IMR-90 (cell line): ENCODE data around the gene NOP14. TPM values are rescaled to one million over a fixed set of nuclear protein-coding genes. Genes with fewer than 3 reads are reported as not detected.

Source experiments
- ATAC-seq: fragments of 200-7000 bp; cut with Tn5 transposase; 2 replicates; pipeline ENCODE4 v1.9.1; 2020; ENCODE audit warnings: low read depth, mild to moderate bottlenecking, moderate library complexity
- BruUV-seq: library from RNA; stranded (reverse); fragments of 400-500 nt; replicated peaks from 2 replicates; lab custom pipeline; 2021; lab: Mats Ljungman, UMichigan
- CTCF ChIA-PET: fragments of 300-600 bp; formaldehyde crosslinking; extraction: SDS; loops from one replicate; lab custom pipeline; 2021; ENCODE audit warnings: antibody characterized with exemption; lab: Yijun Ruan, JAX
- POLR2A ChIA-PET: fragments of 300-600 bp; sonication (Branson Sonifier 250); formaldehyde crosslinking; loops from one replicate; lab custom pipeline; 2022; ENCODE audit warnings: antibody characterized with exemption; ENCODE audit not compliant: unreplicated experiment; lab: Charles Lee
- DNase-seq: peaks from one replicate; pipeline ENCODE4 v3.0.0; 2013
- H2AFZ ChIP-seq: replicated peaks from 2 replicates; pipeline ENCODE3; 2013; ENCODE audit warnings: low read length, mild to moderate bottlenecking; ENCODE audit not compliant: poor library complexity
- H2AK5ac ChIP-seq: 2 replicates; pipeline ENCODE4 v1.6.1; 2013; ENCODE audit warnings: low read depth, low read length, inconsistent platforms
- H2AK9ac ChIP-seq: replicated peaks from 2 replicates; pipeline ENCODE3; 2013; ENCODE audit warnings: mild to moderate bottlenecking, low read depth, low read length, moderate library complexity; ENCODE audit not compliant: poor library complexity
- H2BK120ac ChIP-seq: 2 replicates; pipeline ENCODE4 v1.6.1; 2013; ENCODE audit warnings: low read depth, low read length, inconsistent platforms
- H2BK15ac ChIP-seq: 3 replicates; pipeline ENCODE4 v1.6.1; 2013; ENCODE audit warnings: low read depth, low read length, inconsistent platforms
- H2BK20ac ChIP-seq: 2 replicates; pipeline ENCODE4 v1.6.1; 2013; ENCODE audit warnings: low read depth, mild to moderate bottlenecking, inconsistent platforms, low read length, moderate library complexity
- H2BK5ac ChIP-seq: 2 replicates; pipeline ENCODE4 v1.6.1; 2013; ENCODE audit warnings: mild to moderate bottlenecking, low read depth, low read length, inconsistent platforms; ENCODE audit not compliant: poor library complexity, severe bottlenecking
- H3K14ac ChIP-seq: replicated peaks from 2 replicates; pipeline ENCODE4 v1.6.1; 2013; ENCODE audit warnings: low read depth, low read length, inconsistent platforms
- H3K18ac ChIP-seq: 2 replicates; pipeline ENCODE4 v1.6.1; 2013; ENCODE audit warnings: low read depth, low read length, control low read depth
- H3K23ac ChIP-seq: 2 replicates; pipeline ENCODE4 v1.6.1; 2013; ENCODE audit warnings: low read depth, low read length, inconsistent platforms
- H3K27ac ChIP-seq: 2 replicates; pipeline ENCODE4 v1.5.1; 2013; ENCODE audit warnings: mild to moderate bottlenecking, control low read depth, low read length; ENCODE audit not compliant: insufficient read depth
- H3K27me3 ChIP-seq: 2 replicates; pipeline ENCODE4 v1.6.1; 2013; ENCODE audit warnings: low read length; ENCODE audit not compliant: control insufficient read depth, insufficient read depth
- H3K36me3 ChIP-seq: 2 replicates; pipeline ENCODE4 v1.6.1; 2013; ENCODE audit warnings: low read length, mixed read lengths; ENCODE audit not compliant: control insufficient read depth, insufficient read depth
- H3K4ac ChIP-seq: 2 replicates; pipeline ENCODE4 v1.6.1; 2013; ENCODE audit warnings: low read depth, low read length, inconsistent platforms
- H3K4me1 ChIP-seq: 2 replicates; pipeline ENCODE4 v1.6.1; 2013; ENCODE audit warnings: low read length, mixed read lengths; ENCODE audit not compliant: control insufficient read depth, insufficient read depth
- H3K4me2 ChIP-seq: 2 replicates; pipeline ENCODE4 v1.6.1; 2013; ENCODE audit warnings: low read depth, mild to moderate bottlenecking, control low read depth, low read length, moderate library complexity
- H3K4me3 ChIP-seq: 2 replicates; pipeline ENCODE4 v1.5.1; 2013; ENCODE audit warnings: low read depth, mild to moderate bottlenecking, control low read depth, low read length, moderate library complexity; ENCODE audit not compliant: insufficient read depth
- H3K56ac ChIP-seq: 2 replicates; pipeline ENCODE4 v1.6.1; 2013; ENCODE audit warnings: low read length, inconsistent platforms; ENCODE audit not compliant: insufficient read depth; ENCODE audit errors: extremely low read depth
- H3K79me1 ChIP-seq, 2 experiments: 2 replicates each; pipeline ENCODE4 v1.6.1; 2013; ENCODE audit warnings: low read length in 2 of 2, inconsistent platforms in 1 of 2, low read depth in 1 of 2
- H3K9ac ChIP-seq: 2 replicates; pipeline ENCODE4 v1.6.1; 2013; ENCODE audit warnings: low read depth, low read length, control low read depth
- H3K9me1 ChIP-seq: 2 replicates; pipeline ENCODE4 v1.6.1; 2013; ENCODE audit warnings: low read length, inconsistent platforms; ENCODE audit not compliant: insufficient read depth
- H3K9me3 ChIP-seq: 2 replicates; pipeline ENCODE4 v1.6.1; 2013; ENCODE audit warnings: low read length; ENCODE audit not compliant: control insufficient read depth, insufficient read depth
- H4K20me1 ChIP-seq: 2 replicates; pipeline ENCODE4 v1.6.1; 2013; ENCODE audit warnings: low read length, inconsistent platforms; ENCODE audit not compliant: insufficient read depth
- H4K5ac ChIP-seq: 2 replicates; pipeline ENCODE4 v1.6.1; 2013; ENCODE audit warnings: mild to moderate bottlenecking, low read depth, low read length, control low read depth
- H4K8ac ChIP-seq, 2 experiments: 2 replicates each; pipeline ENCODE4 v1.6.1; 2013; ENCODE audit warnings: low read depth in 2 of 2, low read length in 2 of 2, control low read depth in 1 of 2, inconsistent platforms in 1 of 2
- H4K91ac ChIP-seq: 2 replicates; pipeline ENCODE4 v1.6.1; 2013; ENCODE audit warnings: low read depth, low read length, inconsistent platforms; ENCODE audit not compliant: insufficient read depth
- CEBPB ChIP-seq: IDR thresholded peaks from 2 replicates; pipeline ENCODE4 v1.6.1; 2012; ENCODE audit warnings: low read depth, low read length, improper control_type of control experiment
- CHD1 ChIP-seq: IDR thresholded peaks from 2 replicates; pipeline ENCODE4 v1.6.1; 2012; ENCODE audit warnings: low read depth, low read length, improper control_type of control experiment
- ELK1 ChIP-seq: fragments of 150-350 bp; IDR thresholded peaks from 2 replicates; pipeline ENCODE4 v1.6.1; 2016; ENCODE audit warnings: low read depth, mild to moderate bottlenecking, low read length, moderate library complexity, borderline replicate concordance
- MAFK ChIP-seq: IDR thresholded peaks from 2 replicates; pipeline ENCODE4 v1.6.1; 2012; ENCODE audit warnings: low read depth, low read length, improper control_type of control experiment
- MXI1 ChIP-seq: IDR thresholded peaks from 2 replicates; pipeline ENCODE4 v1.6.1; 2012; ENCODE audit warnings: low read depth, mild to moderate bottlenecking, low read length, moderate library complexity, borderline replicate concordance
- RAD21 ChIP-seq: IDR thresholded peaks from 2 replicates; pipeline ENCODE4 v1.6.1; 2012; ENCODE audit warnings: low read length, improper control_type of control experiment
- RFX5 ChIP-seq: IDR thresholded peaks from 2 replicates; pipeline ENCODE4 v1.8.0; 2012; ENCODE audit warnings: low read depth, mild to moderate bottlenecking, low read length, moderate library complexity
- WGBS, 2 experiments: methylation state at CpG; one replicate each; pipeline versions ENCODE4 v1.1.5 to v1.1.7; 2013; ENCODE audit warnings: missing lambda C conversion rate in 2 of 2; ENCODE audit not compliant: insufficient read length in 1 of 2; ENCODE audit errors: extremely low coverage in 2 of 2; 5-methylcytosine and 5-hydroxymethylcytosine counted together
- dilution Hi-C: fragments of 300-500 bp; cut with HindIII; formaldehyde crosslinking; loops from one replicate; pipeline ENCODE4 v1.14.3; 2018; ENCODE audit warnings: low sequenced_read_pairs; ENCODE audit not compliant: unreplicated experiment
- in situ Hi-C: fragments of 300-500 bp; cut with MboI; formaldehyde crosslinking; loops from 3 replicates; pipeline ENCODE4 v1.14.3; 2019; ENCODE audit warnings: low sequenced_read_pairs, inconsistent platforms, mixed read lengths
- intact Hi-C: fragments of 100-400 bp; cut with micrococcal nuclease; formaldehyde crosslinking; loops from 2 replicates; pipeline ENCODE4 v1.10.0; 2022
- polyA plus RNA-seq, 3 experiments: library from polyadenylated mRNA; depleted of rRNA; stranded (reverse); fragments of >200 nt; gene quantifications; 2 replicates each; pipeline ENCODE4 v1.2.3, GENCODE V29; 2012; ENCODE audit warnings: low replicate concordance in 1 of 3
- total RNA-seq: library from RNA; depleted of rRNA; stranded (reverse); fragments of >200 nt; gene quantifications from 2 replicates; pipeline ENCODE4 v1.2.3, GENCODE V29; 2012

Gene NOP14
- total and polyA plus RNA-seq, 2 of the 4 experiments (the other 2 are of a cell fraction): 10.9 to 12.6 TPM

- Histone ChIP-seq H4K5ac (no peak overlapping the region), H2AK9ac (no peak overlapping the region), H3K9me3 (no peaks in the 10 kb centered on the region), H3K14ac (no peak overlapping the region), H3K4me3 (no peak overlapping the region), H3K23ac (no peak overlapping the region), H3K9ac (no peak overlapping the region), H2AFZ (no peak overlapping the region), H3K56ac (no peak overlapping the region), H3K36me3 (peaks cover 65% of the 10 kb centered on the region), H3K4ac (no peak overlapping the region), H3K79me1 (peaks cover 28 to 65% of the 10 kb centered on the region in 2 experiments), H3K27ac (no peak overlapping the region), H3K9me1 (peaks cover 17% of the 10 kb centered on the region), H2BK20ac (no peak overlapping the region), H4K8ac (no peak overlapping the region), H3K4me1 (peaks cover 4% of the 10 kb centered on the region), H2BK15ac (no peak overlapping the region), H2BK5ac (no peak overlapping the region), H3K4me2 (no peak overlapping the region), H2BK120ac (no peak overlapping the region), H4K20me1 (peaks cover 22% of the 10 kb centered on the region), H4K91ac (no peak overlapping the region), H3K18ac (no peak overlapping the region), H3K27me3 (no peaks in the 10 kb centered on the region), H2AK5ac (no peak overlapping the region)
- WGBS, 2 experiments: no CpG with 5 or more reads among the region's 2 CpGs
- no peak for ATAC-seq
- TF ChIP-seq MXI1 (no peak), CHD1 (no peak), CEBPB (no peak), MAFK (no peak), RAD21 (no peak), ELK1 (no peak), RFX5 (no peak)
- POLR2A ChIA-PET: interaction anchor here (0.6 kb wide), 1 partner anchor 8 kb away, joined by 3 read pairs; no protein-coding TSS in a partner anchor
- CTCF ChIA-PET: no interaction called here
- DNase-seq: no peak
- intact Hi-C loops (no loop called here), in situ Hi-C loops (no loop called here), dilution Hi-C loops (no loop called here)
- BruUV-seq: no TSS peak
Observed at GRCh38 chr4:2902126-2902525, 61.1 kb downstream of the NOP14 start.
